RWPE2 (cell line): ENCODE data around the gene IQCH.

Experiments used
- ATAC-seq: fragments of 200-7000 bp; cut with Tn5 transposase; 3 replicates; pipeline ENCODE4 v1.9.1; 2021; ENCODE audit warnings: low read depth
- DNase-seq: peaks from one replicate; pipeline ENCODE4 v3.0.0-alpha.2; 2020; ENCODE audit warnings: low spot score
- H3K27ac ChIP-seq: fragments of 450-650 bp; 2 replicates; pipeline ENCODE4 v1.5.1; 2017; ENCODE audit warnings: mild to moderate bottlenecking; ENCODE audit not compliant: poor library complexity, severe bottlenecking
- H3K27me3 ChIP-seq: fragments of 250-450 bp; sonication (Bioruptor Pico); 2 replicates; pipeline ENCODE4 v1.5.1; 2021; ENCODE audit warnings: mild to moderate bottlenecking, moderate library complexity; ENCODE audit not compliant: insufficient read depth, poor library complexity, severe bottlenecking
- H3K36me3 ChIP-seq: fragments of 250-450 bp; sonication (Bioruptor Pico); 2 replicates; pipeline ENCODE4 v1.5.1; 2020; ENCODE audit warnings: low read depth, mild to moderate bottlenecking, moderate library complexity
- H3K4me1 ChIP-seq: fragments of 250-450 bp; sonication (Bioruptor Pico); 2 replicates; pipeline ENCODE4 v1.5.1; 2021; ENCODE audit warnings: mild to moderate bottlenecking, moderate library complexity; ENCODE audit not compliant: insufficient read depth, poor library complexity, severe bottlenecking
- H3K4me3 ChIP-seq: fragments of 250-450 bp; sonication (Bioruptor Pico); 2 replicates; pipeline ENCODE4 v1.5.1; 2021; ENCODE audit warnings: mild to moderate bottlenecking, moderate library complexity; ENCODE audit not compliant: severe bottlenecking
- H3K9me3 ChIP-seq: fragments of 250-450 bp; sonication (Bioruptor Pico); 2 replicates; pipeline ENCODE4 v1.5.1; 2021; ENCODE audit warnings: mild to moderate bottlenecking, moderate library complexity; ENCODE audit not compliant: severe bottlenecking
- TF ChIP-seq, protein P1 (sequence below): fragments of 450-650 bp; IDR thresholded peaks from one replicate; pipeline ENCODE4 v1.5.1; 2017; ENCODE audit warnings: mild to moderate bottlenecking, moderate library complexity; ENCODE audit not compliant: poor library complexity, severe bottlenecking

The IQCH gene

DNA sequence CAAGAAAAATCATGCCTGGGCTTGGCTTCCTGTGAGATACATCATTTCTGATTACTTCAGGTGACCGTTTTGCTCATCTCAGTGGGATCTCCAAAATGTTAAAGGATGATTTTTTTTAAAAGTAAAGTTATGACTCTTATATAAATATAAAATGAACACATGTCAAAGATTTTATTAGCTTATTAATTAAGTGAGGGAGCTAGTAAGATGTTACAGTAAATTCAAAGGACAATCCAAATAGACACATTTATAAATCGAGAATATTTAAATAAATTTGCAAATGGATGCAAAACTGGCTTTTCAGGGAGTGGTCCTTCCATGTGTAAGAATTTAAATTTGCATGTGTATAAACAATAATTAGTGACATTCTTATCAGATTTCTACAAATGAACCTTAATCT is 87.0 kb downstream of the IQCH start:
- TF ChIP-seq, protein P1, sequence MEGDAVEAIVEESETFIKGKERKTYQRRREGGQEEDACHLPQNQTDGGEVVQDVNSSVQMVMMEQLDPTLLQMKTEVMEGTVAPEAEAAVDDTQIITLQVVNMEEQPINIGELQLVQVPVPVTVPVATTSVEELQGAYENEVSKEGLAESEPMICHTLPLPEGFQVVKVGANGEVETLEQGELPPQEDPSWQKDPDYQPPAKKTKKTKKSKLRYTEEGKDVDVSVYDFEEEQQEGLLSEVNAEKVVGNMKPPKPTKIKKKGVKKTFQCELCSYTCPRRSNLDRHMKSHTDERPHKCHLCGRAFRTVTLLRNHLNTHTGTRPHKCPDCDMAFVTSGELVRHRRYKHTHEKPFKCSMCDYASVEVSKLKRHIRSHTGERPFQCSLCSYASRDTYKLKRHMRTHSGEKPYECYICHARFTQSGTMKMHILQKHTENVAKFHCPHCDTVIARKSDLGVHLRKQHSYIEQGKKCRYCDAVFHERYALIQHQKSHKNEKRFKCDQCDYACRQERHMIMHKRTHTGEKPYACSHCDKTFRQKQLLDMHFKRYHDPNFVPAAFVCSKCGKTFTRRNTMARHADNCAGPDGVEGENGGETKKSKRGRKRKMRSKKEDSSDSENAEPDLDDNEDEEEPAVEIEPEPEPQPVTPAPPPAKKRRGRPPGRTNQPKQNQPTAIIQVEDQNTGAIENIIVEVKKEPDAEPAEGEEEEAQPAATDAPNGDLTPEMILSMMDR = no peak
- DNase-seq = no peak
- H3K4me1 ChIP-seq = no peaks in the 10 kb centered on the region
- H3K27me3 ChIP-seq = no peaks in the 10 kb centered on the region
- no peak overlapping the region for H3K27ac ChIP-seq
- no peak for ATAC-seq
- no peak overlapping the region for H3K4me3 ChIP-seq
- peaks cover 3% of the 10 kb centered on the region for H3K9me3 ChIP-seq
- 0 out of 2 replicates have a peak, but pooled peaks cover 3% of the 10 kb centered on the region for H3K36me3 ChIP-seq

DNA sequence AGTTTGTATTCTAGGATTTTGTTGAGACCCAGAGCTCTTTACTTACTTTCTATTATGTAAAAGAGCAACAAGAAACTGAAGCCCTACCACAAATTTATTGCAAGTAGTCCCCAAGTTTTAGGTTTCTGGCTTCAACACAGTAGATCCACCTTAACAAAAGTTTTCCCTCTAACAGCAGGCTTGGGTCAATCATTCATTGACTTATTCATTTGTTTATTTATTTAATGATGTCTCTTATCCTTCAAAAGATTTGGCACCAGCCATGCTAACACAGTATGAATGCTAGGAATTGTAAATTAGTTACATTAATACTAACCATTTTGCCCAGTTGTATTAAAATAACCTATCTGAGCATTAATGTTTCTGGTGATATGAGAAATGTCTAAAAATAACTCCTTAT is 88.6 kb downstream of the IQCH start:
- H3K27ac ChIP-seq = no peak overlapping the region
- ATAC-seq (no peak), DNase-seq (no peak)
- peaks cover 3% of the 10 kb centered on the region for H3K9me3 ChIP-seq
- H3K36me3 ChIP-seq = 0 out of 2 replicates have a peak, but pooled peaks cover 3% of the 10 kb centered on the region
- TF ChIP-seq, protein P1 = no peak
- no peak overlapping the region for H3K4me3 ChIP-seq
- H3K4me1 ChIP-seq = no peaks in the 10 kb centered on the region
- H3K27me3 ChIP-seq = no peaks in the 10 kb centered on the region

DNA sequence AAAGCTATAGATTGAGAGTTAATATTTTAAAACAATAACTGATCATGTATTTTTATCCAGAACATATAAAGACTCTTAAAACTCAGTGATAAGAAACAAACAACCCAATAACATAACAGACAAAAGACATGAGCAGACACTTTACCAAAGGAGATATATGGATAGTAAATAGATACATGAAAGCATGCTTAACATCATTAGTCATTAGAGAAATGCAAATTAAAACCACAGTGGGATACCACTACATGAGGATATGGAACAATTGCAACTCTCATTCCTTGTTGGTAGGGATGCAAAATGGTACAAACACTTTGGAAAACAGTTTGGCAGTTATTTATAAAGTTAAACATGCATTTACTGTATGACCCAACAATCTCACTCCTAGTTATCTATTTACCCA is 95.0 kb downstream of the IQCH start:
- H3K4me1 ChIP-seq = no peaks in the 10 kb centered on the region
- TF ChIP-seq, protein P1 = no peak
- no peaks in the 10 kb centered on the region for H3K27me3 ChIP-seq
- 0 out of 2 replicates have a peak, but pooled peaks cover 1% of the 10 kb centered on the region for H3K36me3 ChIP-seq
- H3K27ac ChIP-seq = no peak overlapping the region
- DNase-seq (no peak), ATAC-seq (no peak)
- H3K9me3 ChIP-seq = peaks cover 7% of the 10 kb centered on the region
- no peak overlapping the region for H3K4me3 ChIP-seq

DNA sequence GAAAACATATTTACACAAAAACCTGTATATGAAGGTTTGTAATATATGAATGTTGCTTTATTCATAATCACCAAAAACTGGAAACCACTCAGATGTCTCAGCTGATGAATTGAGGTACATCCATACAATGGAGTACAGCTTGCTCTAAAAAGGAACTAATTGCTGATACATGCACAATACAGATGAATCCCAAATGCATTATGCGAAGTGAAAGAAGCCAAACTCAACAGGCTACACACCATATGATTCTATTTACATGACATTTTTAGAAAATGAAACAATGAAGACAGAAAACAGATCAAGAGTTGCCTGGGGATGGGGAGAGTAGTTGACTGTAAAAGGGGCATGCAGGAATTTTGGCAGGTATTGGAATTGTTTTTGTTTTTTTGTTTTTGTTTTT is 95.5 kb downstream of the IQCH start:
- no peak for DNase-seq
- no peaks in the 10 kb centered on the region for H3K27me3 ChIP-seq
- H3K9me3 ChIP-seq = peaks cover 4% of the 10 kb centered on the region
- H3K36me3 ChIP-seq = no peaks in the 10 kb centered on the region
- no peaks in the 10 kb centered on the region for H3K4me1 ChIP-seq
- ATAC-seq = no peak
- TF ChIP-seq, protein P1 = no peak
- H3K27ac ChIP-seq = no peak overlapping the region
- no peak overlapping the region for H3K4me3 ChIP-seq

DNA sequence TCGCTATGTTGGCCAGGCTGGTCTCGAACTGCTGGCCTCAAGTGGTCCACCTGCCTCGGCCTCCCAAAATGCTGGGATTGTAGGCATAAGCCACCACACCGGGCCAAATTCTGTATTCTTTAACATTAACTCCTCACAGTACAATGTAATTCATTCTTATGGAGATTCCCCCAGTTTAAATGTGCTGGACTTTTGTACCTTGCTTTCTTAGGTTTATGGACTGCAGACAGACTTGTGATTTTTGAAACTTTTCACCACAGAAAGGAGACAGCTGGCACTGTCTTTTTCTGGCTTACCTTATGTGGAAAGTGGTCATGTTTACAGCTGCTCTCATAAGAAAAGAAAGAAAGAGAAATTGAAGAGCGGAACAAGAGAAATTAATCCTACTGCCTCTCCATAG is 103.8 kb downstream of the IQCH start:
- no peak for ATAC-seq
- no peaks in the 10 kb centered on the region for H3K4me1 ChIP-seq
- no peak overlapping the region for H3K27ac ChIP-seq
- H3K36me3 ChIP-seq = no peaks in the 10 kb centered on the region
- no peaks in the 10 kb centered on the region for H3K9me3 ChIP-seq
- H3K4me3 ChIP-seq = no peak overlapping the region
- H3K27me3 ChIP-seq = peaks cover 5% of the 10 kb centered on the region
- TF ChIP-seq, protein P1 = no peak
- no peak for DNase-seq
